GM18870 (cell line): ENCODE data around the gene KRT86.
A peak's percentile ranks its signal among the peaks of the same experiment; 100 is the strongest.
"Not testable (repeated sequence)": the region's sequence is repeated elsewhere in the genome, so short reads cannot be mapped to it uniquely, and the experiment has no call there.

Experiments
- ATAC-seq: cut with Tn5 transposase; IDR thresholded peaks from one replicate; pipeline ENCODE4 v1.9.1; 2021; ENCODE audit warnings: moderate library complexity; ENCODE audit not compliant: unreplicated experiment

KRT86 gene

DNA sequence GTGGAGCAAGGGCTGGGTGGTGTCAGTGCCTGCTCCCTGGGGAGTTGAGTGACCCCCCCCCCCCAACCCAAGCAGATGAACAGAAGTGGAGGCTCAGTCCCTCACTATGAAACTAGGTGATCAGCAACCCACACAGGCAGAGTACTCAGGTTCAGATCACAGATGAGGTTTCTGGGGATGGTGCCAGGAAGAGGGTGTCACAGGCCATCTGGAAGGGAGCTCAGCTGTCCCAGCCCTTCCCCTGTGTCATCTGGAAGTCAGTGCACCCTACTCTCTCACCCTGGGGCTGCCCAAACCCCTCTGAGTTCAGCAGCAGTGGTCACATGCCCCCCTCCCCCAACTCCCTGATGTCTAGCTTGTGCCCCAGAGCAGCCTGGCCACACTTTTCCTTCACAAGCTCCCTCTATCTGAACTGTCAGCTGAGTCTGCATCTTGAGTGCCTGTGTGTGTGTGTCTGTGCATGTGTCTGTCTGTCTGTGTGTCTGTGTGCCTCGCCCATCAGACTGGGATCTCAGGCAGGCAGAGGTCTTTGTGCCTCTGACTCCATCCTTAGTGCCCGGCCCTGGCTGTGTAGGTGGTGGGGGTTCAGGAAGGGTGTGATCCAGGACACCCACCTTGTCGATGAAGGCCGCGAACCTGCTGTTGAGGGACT lies 16.2 kb downstream of the KRT86 start:
- not testable (repeated sequence) for ATAC-seq

- no peak for ATAC-seq
These were observed 17.0 kb downstream of the KRT86 start, which contains the start of gene KRT81 for GRCh38 chr12:52291267-52291935. Gene KRT81 (minus strand): TSS chr12:52291534. CDS start chr12:52291465, 69 bp downstream.

GRCh38 chr12:52293926-52294325 lies 19.5 kb downstream of the KRT86 start:
- ATAC-seq = no peak

GRCh38 chr12:52294803-52295202 lies 20.4 kb downstream of the KRT86 start:
- no peak for ATAC-seq

DNA sequence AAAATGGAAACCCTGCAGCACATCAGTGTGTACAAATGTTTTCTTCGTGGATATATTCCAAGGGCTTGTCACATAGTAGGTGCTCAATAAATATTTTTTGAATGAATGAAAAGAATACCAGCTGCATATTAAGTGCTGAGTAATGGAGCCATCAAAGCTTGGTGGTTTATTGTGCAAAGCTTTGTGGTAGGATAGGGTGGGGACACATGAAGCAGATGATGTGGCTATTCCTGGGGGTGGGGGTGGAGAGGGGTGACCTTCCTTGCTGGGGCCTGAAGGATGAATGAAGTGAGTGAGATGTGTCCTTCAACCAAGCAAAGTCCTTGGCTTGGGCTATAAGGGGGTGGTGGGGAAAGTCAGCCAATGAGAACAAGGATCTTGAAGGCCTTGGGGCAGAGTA lies 21.2 kb downstream of the KRT86 start:
- no peak for ATAC-seq

DNA sequence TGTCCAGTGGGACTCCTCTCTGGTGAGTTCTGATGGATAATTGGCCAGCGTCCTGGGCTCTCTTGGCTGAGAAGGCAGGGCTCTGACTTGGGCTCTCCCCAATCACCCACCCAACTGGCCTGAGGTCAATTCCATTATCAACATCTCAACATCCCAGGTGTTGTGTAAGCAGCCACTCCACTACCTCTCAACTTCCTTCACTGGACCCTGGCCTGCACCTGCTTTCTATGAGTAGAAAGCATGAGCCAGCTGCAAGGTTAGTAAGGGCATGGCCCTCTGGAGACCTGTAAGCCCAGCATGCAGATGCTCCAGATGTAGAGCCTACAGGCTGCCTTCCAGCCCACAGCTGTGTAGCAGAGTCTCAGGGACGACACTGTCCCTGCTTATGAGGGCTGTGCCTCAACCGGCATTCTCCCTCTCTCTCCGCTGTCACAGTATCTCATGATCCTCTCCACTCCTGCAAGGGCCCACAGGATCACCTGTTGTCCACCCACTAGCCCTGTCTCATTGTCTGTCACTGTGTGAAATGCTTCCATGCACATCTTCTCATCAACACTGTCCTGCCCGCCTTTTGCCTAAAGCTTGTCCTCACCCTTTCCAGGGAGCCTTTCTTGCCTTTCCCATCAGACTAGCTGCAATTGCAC lies 22.2 kb downstream of the KRT86 start:
- no peak for ATAC-seq

- no peak for ATAC-seq
These were observed 24.3 kb downstream of the KRT86 start for GRCh38 chr12:52298677-52299190.

DNA sequence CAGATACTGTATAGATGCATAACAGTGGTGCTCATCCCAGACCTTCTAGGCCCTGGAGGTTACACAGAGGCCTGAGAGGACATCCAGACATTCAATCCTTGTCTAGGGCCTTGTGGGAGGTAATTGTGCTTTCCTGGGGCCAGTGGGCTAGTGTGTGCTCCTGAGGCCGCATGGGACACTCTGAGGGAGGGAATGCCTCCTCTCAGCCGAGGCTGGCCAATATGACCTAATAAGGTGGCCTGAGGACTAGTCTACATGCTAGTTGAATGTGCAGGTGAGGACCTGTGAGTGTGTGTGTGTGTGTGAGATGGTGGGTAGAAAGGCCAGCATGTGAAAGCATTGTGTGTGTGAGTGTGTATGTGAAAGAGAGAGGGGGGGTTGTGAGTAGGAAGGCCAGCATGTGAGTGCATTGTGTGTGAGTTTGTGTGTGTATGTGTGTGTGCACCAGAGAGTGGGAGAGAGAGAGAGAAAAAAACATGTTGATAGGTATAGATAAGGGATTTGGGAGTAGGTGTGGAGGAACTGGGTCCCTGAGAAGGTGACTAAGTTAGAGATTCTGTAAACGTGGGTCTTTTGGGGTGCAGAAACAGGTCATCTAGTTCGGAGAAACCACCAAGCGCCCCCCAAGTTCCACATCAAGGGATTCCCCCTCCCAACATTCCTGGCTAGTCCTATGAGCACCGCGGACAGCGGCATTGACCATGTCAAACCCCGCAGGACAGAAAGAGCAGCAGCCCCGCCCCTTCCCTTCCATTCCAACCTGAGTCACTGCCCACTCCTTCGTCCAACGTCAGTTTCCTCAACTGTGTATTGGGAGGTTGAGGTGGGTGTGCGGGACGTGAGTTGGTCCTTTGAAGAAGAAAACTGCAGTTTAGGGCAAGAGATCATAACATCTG lies 26.6 kb downstream of the KRT86 start:
- ATAC-seq = no peak

- not testable (repeated sequence) for ATAC-seq
These were observed 27.3 kb downstream of the KRT86 start for GRCh38 chr12:52301721-52302120.

DNA sequence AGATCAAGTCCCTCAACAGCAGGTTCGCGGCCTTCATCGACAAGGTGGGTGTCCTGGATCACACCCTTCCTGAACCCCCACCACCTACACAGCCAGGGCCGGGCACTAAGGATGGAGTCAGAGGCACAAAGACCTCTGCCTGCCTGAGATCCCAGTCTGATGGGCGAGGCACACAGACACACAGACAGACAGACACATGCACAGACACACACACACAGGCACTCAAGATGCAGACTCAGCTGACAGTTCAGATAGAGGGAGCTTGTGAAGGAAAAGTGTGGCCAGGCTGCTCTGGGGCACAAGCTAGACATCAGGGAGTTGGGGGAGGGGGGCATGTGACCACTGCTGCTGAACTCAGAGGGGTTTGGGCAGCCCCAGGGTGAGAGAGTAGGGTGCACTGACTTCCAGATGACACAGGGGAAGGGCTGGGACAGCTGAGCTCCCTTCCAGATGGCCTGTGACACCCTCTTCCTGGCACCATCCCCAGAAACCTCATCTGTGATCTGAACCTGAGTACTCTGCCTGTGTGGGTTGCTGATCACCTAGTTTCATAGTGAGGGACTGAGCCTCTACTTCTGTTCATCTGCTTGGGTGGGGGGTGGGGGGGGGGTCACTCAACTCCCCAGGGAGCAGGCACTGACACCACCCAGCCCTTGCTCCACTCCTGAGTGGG lies 27.9 kb downstream of the KRT86 start:
- not testable (repeated sequence) for ATAC-seq

DNA sequence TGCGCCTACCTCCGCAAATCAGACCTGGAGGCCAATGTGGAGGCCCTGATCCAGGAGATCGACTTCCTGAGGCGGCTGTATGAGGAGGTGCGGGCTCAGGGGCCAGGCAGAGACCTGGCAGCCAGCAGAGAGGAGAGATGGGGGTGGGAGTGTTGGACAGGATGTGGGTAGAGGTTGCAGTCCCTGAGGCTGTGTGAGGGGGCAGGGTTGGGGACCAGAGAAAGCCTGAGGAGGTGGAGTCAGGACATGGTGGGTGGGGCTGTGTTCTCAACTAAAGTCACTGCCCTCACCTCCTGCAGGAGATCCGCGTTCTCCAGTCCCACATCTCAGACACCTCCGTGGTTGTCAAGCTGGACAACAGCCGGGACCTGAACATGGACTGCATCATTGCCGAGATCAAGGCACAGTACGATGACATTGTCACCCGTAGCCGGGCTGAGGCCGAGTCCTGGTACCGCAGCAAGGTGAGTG lies 30.5 kb downstream of the KRT86 start:
- ATAC-seq = peak; percentile 77

- no peak for ATAC-seq
These were observed 31.7 kb downstream of the KRT86 start for GRCh38 chr12:52305921-52306705.

- no peak for ATAC-seq
These were observed 32.3 kb downstream of the KRT86 start for GRCh38 chr12:52306731-52307130.

DNA sequence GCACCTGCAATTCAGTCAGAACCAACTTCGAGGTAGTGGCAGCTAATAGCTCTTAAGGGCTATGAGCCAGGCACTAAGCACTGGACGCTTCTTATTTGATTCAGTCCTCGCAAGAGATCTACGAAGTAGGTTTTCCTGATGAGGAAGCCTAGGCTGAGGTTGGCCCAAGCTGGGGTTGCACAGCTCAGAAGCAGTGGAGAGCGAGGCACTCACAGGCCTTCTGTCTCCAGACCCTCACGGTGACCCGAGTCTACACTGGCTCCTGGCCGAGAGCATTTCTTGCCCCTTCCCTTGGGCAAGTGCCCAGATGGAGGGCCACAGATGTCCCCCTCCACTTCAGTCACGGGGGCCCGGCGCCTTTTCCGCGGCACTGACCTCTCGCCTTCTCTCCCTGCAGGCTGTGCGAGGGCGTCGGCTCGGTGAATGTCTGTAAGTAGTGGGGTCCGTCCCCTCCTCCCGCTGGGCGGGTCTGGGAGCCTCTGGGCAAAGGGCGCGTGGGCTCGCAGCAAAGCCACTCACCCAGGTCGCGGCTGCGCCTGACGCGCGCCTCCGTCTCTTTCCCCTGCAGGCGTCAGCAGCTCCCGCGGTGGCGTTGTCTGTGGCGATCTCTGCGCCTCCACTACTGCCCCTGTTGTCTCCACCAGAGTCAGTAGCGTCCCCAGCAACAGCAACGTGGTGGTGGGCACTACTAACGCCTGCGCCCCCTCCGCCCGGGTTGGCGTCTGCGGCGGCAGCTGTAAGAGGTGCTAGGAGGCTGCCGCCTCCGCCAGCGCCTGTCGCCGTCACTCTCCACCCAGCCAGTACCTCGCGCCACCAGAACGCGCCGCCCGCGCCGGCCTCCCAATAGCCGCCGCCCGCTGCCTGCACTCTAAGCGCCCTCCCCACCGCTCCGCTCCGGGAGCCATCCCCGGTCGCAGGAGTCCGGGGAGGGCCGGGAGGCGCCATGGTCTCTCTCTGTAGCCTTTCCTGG lies 33.7 kb downstream of the KRT86 start:
- ATAC-seq = no peak

DNA sequence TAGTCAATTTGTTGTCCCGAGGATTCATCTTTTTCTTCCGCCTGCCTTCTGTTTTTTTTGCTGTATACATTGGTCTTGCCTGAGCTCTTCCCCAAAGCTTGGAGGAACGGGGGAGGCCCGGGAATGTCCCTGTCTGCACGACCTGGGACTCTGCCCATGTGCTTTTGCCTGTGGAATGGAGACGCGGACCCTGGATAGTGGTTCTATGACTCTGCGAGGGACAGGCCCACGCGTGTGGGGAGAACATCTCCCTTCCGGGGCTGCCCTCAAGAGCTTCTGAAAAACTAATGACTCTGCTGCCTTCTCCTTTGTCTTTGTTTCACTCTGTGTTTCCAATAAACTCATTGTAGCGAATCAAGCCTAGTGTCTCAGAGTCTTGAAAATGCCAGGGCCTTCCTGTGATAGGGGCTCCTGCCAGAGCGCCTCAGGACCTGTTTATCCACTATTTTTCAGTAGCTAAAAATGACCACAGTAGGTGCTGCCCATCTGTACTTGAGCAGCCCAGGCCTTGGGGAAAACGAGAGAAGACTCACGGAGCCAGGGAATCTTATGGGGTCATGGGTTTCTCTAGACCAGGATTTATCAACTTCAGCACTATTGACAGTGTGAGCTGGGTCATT lies 34.5 kb downstream of the KRT86 start:
- no peak for ATAC-seq

GRCh38 chr12:52310622-52311284 lies 36.3 kb downstream of the KRT86 start:
- no peak for ATAC-seq

DNA sequence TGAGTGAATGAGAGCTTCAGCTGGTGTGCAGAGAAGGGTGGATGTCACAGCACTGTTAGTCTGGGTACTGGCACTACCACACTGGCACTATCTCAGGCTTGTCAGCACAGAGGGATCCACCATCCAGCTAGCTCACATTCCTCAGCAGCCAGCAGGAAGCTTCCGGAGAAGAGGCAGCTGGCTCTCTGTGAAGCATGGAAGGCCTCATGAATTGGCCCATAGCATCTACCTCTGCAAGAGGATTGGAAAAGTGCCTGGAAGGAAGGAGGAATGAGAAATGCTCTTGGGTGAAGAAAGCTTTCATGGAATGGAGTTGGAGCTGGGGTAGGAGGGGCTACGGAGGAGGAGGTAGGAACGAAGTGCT lies 36.8 kb downstream of the KRT86 start:
- no peak for ATAC-seq
